HUES48 (cell line): ENCODE results near the gene TCFL5.

ENCODE experiments used
- H3K27ac ChIP-seq: one replicate; pipeline ENCODE4 v1.7.0; 2013; ENCODE audit warnings: low read depth, low read length, inconsistent platforms
- H3K27me3 ChIP-seq: 2 replicates; pipeline ENCODE4 v1.6.1; 2013; ENCODE audit warnings: mild to moderate bottlenecking, low read length; ENCODE audit not compliant: control insufficient read depth, insufficient read depth
- H3K36me3 ChIP-seq: 2 replicates; pipeline ENCODE4 v1.6.1; 2013; ENCODE audit warnings: low read length; ENCODE audit not compliant: control insufficient read depth, insufficient read depth
- H3K4me1 ChIP-seq: 2 replicates; pipeline ENCODE4 v1.6.1; 2013; ENCODE audit warnings: mild to moderate bottlenecking, low read length; ENCODE audit not compliant: control insufficient read depth, insufficient read depth
- H3K4me3 ChIP-seq: 2 replicates; pipeline ENCODE4 v1.5.1; 2013; ENCODE audit warnings: mild to moderate bottlenecking, low read depth, low read length
- H3K9ac ChIP-seq: 2 replicates; pipeline ENCODE4 v1.6.1; 2013; ENCODE audit warnings: mild to moderate bottlenecking, low read depth, low read length, moderate library complexity
- H3K9me3 ChIP-seq: 2 replicates; pipeline ENCODE4 v1.6.1; 2013; ENCODE audit warnings: low read length; ENCODE audit not compliant: control insufficient read depth, insufficient read depth

Gene TCFL5

GRCh38 chr20:62885896-62886708 lies 24.5 kb upstream of the TCFL5 start:
- H3K36me3 ChIP-seq: peaks cover 56% of the 10 kb centered on the region
- H3K27ac ChIP-seq: no peak overlapping the region
- H3K9ac ChIP-seq: no peak overlapping the region
- H3K4me1 ChIP-seq: peaks cover 24% of the 10 kb centered on the region; the same call in 1 of the 2 replicates
- H3K27me3 ChIP-seq: no peaks in the 10 kb centered on the region
- H3K4me3 ChIP-seq: no peak overlapping the region
- no peaks in the 10 kb centered on the region for H3K9me3 ChIP-seq

DNA sequence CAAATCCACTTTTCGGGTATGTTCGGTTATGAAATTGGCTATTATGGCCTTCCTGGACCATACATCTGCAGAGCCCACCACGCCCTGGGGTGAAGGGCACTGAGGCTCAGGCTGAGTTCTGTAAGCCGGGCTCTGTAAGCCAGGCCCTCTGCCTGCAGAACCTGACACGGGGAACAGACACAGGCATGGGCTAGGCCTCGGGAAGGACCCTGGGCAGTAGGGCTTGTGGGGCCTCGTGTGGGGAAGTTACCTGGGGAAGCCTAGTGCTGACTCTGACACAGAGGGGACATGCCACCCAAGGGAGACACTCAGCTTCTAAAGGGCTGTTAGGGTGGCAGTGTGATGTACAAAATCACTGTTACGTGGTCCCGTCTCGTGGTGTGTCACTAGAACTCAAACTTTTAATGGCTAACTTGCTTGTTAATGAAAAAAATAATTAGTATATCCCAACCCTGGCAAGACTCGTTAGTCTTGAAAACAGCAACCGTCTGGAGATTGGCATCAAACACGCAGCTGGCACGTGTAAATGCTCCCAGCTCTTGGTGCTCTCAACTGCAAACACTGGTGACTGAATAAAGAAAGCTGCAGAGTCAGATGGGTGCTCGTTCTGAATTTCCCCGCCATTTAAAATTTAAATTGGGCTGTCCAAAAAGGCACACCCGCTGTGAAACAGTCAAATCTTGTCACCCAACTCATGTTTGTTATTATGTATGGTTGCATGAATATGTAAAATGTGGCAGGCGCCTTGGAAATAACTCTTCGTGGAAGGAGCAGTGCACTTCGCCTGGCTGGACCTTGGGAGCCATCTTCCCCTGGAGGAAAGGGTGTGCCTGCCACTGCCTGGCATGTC lies 23.6 kb upstream of the TCFL5 start:
- no peaks in the 10 kb centered on the region for H3K9me3 ChIP-seq
- H3K27me3 ChIP-seq: no peaks in the 10 kb centered on the region
- H3K4me3 ChIP-seq: no peak overlapping the region
- peaks cover 47% of the 10 kb centered on the region for H3K36me3 ChIP-seq
- peak overlapping the region; percentile 21 for H3K27ac ChIP-seq
- peaks cover 24% of the 10 kb centered on the region; the same call in 1 of the 2 replicates for H3K4me1 ChIP-seq
- H3K9ac ChIP-seq: no peak overlapping the region

- no peak overlapping the region for H3K9ac ChIP-seq
- peaks cover 40% of the 10 kb centered on the region for H3K36me3 ChIP-seq
- no peak overlapping the region for H3K4me3 ChIP-seq
- H3K27ac ChIP-seq: peak overlapping the region; percentile 21
- peaks cover 24% of the 10 kb centered on the region; the same call in 1 of the 2 replicates for H3K4me1 ChIP-seq
- no peaks in the 10 kb centered on the region for H3K27me3 ChIP-seq
- no peaks in the 10 kb centered on the region for H3K9me3 ChIP-seq
Observed at GRCh38 chr20:62884556-62884955, 22.9 kb upstream of the TCFL5 start.

DNA sequence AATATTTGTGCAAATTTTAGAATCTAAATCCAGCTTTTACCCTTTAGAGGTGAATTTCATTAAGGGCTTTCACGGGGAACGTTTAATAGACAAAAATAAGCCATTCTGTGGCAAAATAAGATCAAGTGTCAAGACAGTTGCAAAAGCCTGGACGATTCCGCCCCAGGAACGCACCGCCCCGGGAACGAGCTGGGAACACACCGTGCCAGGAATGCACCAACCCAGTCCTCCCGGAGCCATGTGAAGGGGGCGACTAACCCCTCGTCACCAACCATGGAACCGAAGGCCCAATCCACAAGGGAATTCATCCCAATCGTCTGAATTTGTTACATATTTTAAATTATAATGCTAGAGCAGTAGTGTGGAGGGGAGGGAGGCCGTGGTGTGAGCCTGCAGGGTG lies 20.8 kb upstream of the TCFL5 start:
- H3K4me1 ChIP-seq: peaks cover 35% of the 10 kb centered on the region
- H3K27ac ChIP-seq: no peak overlapping the region
- H3K9me3 ChIP-seq: no peaks in the 10 kb centered on the region
- H3K27me3 ChIP-seq: no peaks in the 10 kb centered on the region
- peaks cover 19% of the 10 kb centered on the region for H3K36me3 ChIP-seq
- H3K4me3 ChIP-seq: no peak overlapping the region
- no peak overlapping the region for H3K9ac ChIP-seq

DNA sequence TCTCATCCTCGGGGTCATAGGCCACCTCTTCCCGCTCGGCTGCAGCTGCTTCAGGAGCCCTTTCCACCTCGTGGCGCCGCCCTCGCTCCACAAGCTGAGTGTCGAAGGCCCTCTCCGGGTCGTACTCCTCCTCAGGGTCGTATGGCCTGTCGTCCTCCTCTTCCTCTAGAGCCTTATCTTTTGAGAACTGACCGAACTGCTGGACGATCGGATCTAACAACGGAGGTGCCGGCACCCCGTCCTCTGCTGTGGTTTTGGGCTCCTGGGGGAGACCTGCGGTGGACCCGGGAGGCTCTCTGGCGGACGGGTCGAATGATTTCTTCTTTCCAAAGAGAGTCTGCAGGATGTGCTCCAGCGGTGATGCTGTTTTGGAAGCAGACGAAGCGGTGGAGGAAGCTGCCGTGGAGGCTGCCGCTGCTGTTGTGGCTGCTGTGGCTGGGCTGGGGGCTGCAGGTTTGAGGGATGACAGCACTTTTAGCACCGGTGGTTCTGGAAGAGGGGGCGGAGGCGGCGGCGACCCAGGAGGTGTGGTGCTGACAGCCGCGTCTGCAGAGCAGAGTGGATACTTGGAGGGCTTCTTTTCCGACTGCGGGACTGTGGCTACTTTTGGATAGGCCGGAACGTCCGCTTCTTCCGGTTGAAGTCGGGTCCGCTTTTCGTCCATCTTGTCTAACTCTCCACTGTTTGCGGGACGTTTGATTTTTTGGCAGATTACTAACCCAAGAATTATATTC lies 20.2 kb upstream of the TCFL5 start:
- H3K27ac ChIP-seq: no peak overlapping the region
- H3K36me3 ChIP-seq: peaks cover 14% of the 10 kb centered on the region
- H3K27me3 ChIP-seq: no peaks in the 10 kb centered on the region
- H3K9me3 ChIP-seq: no peaks in the 10 kb centered on the region
- no peak overlapping the region for H3K9ac ChIP-seq
- H3K4me1 ChIP-seq: peaks cover 35% of the 10 kb centered on the region
- H3K4me3 ChIP-seq: no peak overlapping the region

GRCh38 chr20:62880935-62881661 lies 19.5 kb upstream of the TCFL5 start:
- no peak overlapping the region for H3K9ac ChIP-seq
- H3K27me3 ChIP-seq: no peaks in the 10 kb centered on the region
- peaks cover 6% of the 10 kb centered on the region for H3K36me3 ChIP-seq
- H3K27ac ChIP-seq: no peak overlapping the region
- H3K9me3 ChIP-seq: no peaks in the 10 kb centered on the region
- H3K4me1 ChIP-seq: peaks cover 33% of the 10 kb centered on the region
- H3K4me3 ChIP-seq: no peak overlapping the region

DNA sequence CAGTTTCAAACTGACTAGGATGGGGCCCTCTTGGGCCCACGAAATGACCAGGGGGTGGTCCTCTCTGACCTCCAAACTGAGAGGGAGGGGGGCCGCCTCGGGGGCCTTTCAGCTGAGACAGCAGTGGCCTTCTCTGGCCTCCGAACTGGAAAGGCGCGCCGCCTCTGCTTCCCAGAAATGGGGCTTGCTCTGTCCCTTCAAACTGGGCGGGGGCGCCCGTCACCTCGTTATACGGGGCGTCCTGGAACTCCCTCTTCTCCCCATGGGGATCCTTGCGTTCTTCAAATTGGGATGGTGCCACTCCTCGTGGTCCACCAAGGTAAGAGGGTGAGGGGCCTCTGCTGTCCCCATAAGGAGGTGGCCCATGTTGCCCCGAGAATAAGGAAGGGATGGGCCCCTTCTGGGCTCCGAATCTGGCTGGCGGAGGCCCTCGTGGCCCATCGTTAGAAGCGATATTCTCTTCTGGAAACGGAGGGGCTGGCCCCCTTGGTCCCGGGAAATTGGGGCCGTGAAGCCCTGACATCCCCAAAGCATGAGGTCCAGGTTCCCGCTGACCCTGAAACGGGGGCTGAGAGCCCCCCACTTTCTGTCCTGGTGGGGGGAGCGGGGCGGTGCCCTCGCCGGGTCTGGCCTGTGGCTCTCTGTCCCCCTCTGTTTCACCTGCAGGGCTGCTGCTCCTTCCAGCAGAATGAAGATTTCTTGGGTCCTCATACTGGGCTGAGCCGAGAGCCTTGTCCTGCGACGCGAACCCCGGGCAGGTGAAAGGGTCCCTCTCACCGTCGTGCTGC lies 18.7 kb upstream of the TCFL5 start:
- H3K9ac ChIP-seq: no peak overlapping the region
- H3K4me1 ChIP-seq: peaks cover 30% of the 10 kb centered on the region
- no peaks in the 10 kb centered on the region for H3K27me3 ChIP-seq
- H3K27ac ChIP-seq: no peak overlapping the region
- peaks cover 3% of the 10 kb centered on the region; the same call in 1 of the 2 replicates for H3K36me3 ChIP-seq
- no peaks in the 10 kb centered on the region for H3K9me3 ChIP-seq
- H3K4me3 ChIP-seq: no peak overlapping the region

DNA sequence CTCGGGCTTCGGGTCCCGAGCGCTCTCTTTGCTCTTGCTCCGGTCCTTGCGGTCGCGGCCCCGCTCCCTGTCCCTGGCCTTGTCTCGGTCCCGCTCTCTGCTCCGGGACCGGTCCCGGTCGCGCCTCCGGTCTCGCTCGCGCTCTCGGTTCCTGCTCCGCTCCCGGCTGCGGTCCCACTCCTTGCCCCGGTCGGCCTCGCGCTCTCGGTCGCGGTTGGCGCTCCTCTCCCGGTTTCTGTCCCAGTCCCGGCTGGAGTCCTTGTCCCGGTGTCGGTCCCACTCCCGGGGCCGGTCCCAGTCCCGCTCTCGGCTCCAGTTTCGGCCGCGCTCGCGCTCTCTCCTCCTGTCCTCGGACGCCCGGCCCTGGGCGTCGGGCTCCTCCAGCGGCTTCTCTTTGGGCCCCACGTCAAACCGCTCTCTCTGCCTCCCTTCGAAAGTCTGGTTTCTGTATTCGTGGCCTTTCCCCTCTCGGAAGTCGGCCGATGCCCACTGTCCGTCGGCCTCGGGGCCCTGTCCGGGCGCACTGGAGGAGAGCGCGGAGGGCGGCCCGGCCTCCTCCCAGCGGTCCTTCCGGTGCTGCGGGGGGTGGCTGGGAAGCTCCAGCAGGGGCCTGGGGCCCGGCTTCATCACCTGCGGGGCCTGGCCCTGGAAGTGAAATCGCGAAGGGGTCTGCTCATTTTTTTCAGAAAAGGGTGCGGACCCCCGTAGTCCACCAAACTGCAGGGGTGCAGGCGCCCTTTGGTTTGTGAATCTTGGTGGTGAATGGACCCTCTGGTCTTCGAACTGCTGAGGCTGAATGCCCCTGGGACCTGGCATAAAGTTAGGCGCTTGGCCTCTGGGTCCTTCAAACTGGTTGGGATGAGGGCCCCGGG lies 17.9 kb upstream of the TCFL5 start:
- H3K36me3 ChIP-seq: peaks cover 3% of the 10 kb centered on the region; the same call in 1 of the 2 replicates
- H3K4me1 ChIP-seq: peaks cover 22% of the 10 kb centered on the region
- H3K27ac ChIP-seq: no peak overlapping the region
- H3K9ac ChIP-seq: no peak overlapping the region
- no peaks in the 10 kb centered on the region for H3K9me3 ChIP-seq
- H3K4me3 ChIP-seq: peak overlapping the region; percentile 11; the same call in 1 of the 2 replicates
- no peaks in the 10 kb centered on the region for H3K27me3 ChIP-seq

- H3K36me3 ChIP-seq: peaks cover 3% of the 10 kb centered on the region; the same call in 1 of the 2 replicates
- H3K9ac ChIP-seq: no peak overlapping the region
- no peaks in the 10 kb centered on the region for H3K9me3 ChIP-seq
Observed at GRCh38 chr20:62878244-62879038, 16.8 kb upstream of the TCFL5 start.

More at GRCh38 chr20:62878244-62879038, 16.8 kb upstream of the TCFL5 start:
- Histone ChIP-seq H3K4me3 (peak overlapping the region; percentile 11; the same call in 1 of the 2 replicates), H3K27me3 (no peaks in the 10 kb centered on the region), H3K27ac (no peak overlapping the region), H3K4me1 (peaks cover 16% of the 10 kb centered on the region)
